Esophagus squamous epithelium (tissue), 4 donors: ENCODE results near the gene HRH4.

ENCODE experiments used
- CTCF ChIP-seq, 6 experiments: fragments of 450-650 bp in 4 of 6; fragments of 200-600 bp in 2 of 6; sonication (generic) in 2 of 6; IDR thresholded peaks; one replicate each; pipeline ENCODE4 v1.5.1; 2016 to 2019; ENCODE audit warnings: antibody characterized with exemption in 6 of 6, mild to moderate bottlenecking in 4 of 6, moderate library complexity in 4 of 6
- POLR2A ChIP-seq, 4 donors: fragments of 450-650 bp; IDR thresholded peaks; one replicate each; pipeline ENCODE4 v1.6.1; 2017; ENCODE audit warnings: antibody characterized with exemption in 4 of 4, mild to moderate bottlenecking in 4 of 4, moderate library complexity in 3 of 4

- no peak for TF ChIP-seq CTCF (IDR thresholded peaks at IDR 0.05)
- no peak for TF ChIP-seq POLR2A (IDR thresholded peaks at IDR 0.05)
These were observed 30.1 kb downstream of the HRH4 start for GRCh38 chr18:24490539-24490938.
